Glutamatergic neuron (in vitro differentiated cells): ENCODE data around the gene SLC39A12. TPM values are rescaled to one million over a fixed set of nuclear protein-coding genes. Genes with fewer than 3 reads are reported as not detected.
A peak's percentile ranks its signal among the peaks of the same experiment; 100 is the strongest.

Experiments used
- DNase-seq: peaks from one replicate; pipeline ENCODE4 v3.0.0; 2022
- H3K27ac Mint-ChIP-seq: one replicate; pipeline ENCODE4 v1.8.0; 2020; ENCODE audit warnings: mild to moderate bottlenecking, mixed read lengths, inconsistent platforms; ENCODE audit not compliant: unreplicated experiment
- H3K27me3 Mint-ChIP-seq: one replicate; pipeline ENCODE4 v1.8.0; 2020; ENCODE audit warnings: mild to moderate bottlenecking, moderate library complexity, mixed read lengths, inconsistent platforms; ENCODE audit not compliant: unreplicated experiment
- H3K36me3 Mint-ChIP-seq: one replicate; pipeline ENCODE4 v1.8.0; 2020; ENCODE audit warnings: mild to moderate bottlenecking, mixed read lengths, inconsistent platforms; ENCODE audit not compliant: unreplicated experiment
- H3K4me1 Mint-ChIP-seq: one replicate; pipeline ENCODE4 v1.8.0; 2020; ENCODE audit warnings: mild to moderate bottlenecking, low read depth, mixed read lengths, inconsistent platforms; ENCODE audit not compliant: unreplicated experiment
- H3K4me3 Mint-ChIP-seq: one replicate; pipeline ENCODE4 v1.8.0; 2020; ENCODE audit warnings: mild to moderate bottlenecking, mixed read lengths, inconsistent platforms; ENCODE audit not compliant: unreplicated experiment
- H3K9me3 Mint-ChIP-seq: one replicate; pipeline ENCODE4 v1.8.0; 2020; ENCODE audit warnings: mild to moderate bottlenecking, moderate library complexity, mixed read lengths, inconsistent platforms; ENCODE audit not compliant: unreplicated experiment
- total RNA-seq: library from RNA; stranded (reverse); fragmentation: NEBNext Ultra II Directional; extraction: Animal tissue kit (Norgen Biotek cat#: 25700); gene quantifications from one replicate; pipeline ENCODE4 v1.2.1, GENCODE V29; 2021; ENCODE audit not compliant: unreplicated experiment
- TF ChIP-seq, protein P1 (sequence below): fragments of 200-600 bp; sonication (generic); IDR thresholded peaks from one replicate; pipeline ENCODE4 v1.5.0; 2021; ENCODE audit not compliant: partially characterized antibody, unreplicated experiment

SLC39A12 gene
- total RNA-seq, 1 donor from 2014 or later: not detected

GRCh38 chr10:18044976-18045720 lies 93.4 kb downstream of the SLC39A12 start:
- H3K9me3 Mint-ChIP-seq: no peaks in the 10 kb centered on the region
- H3K4me1 Mint-ChIP-seq: no peaks in the 10 kb centered on the region
- no peaks in the 10 kb centered on the region for H3K27me3 Mint-ChIP-seq
- H3K36me3 Mint-ChIP-seq: no peaks in the 10 kb centered on the region
- H3K27ac Mint-ChIP-seq: no peak overlapping the region
- no peak for DNase-seq
- TF ChIP-seq, protein P1, sequence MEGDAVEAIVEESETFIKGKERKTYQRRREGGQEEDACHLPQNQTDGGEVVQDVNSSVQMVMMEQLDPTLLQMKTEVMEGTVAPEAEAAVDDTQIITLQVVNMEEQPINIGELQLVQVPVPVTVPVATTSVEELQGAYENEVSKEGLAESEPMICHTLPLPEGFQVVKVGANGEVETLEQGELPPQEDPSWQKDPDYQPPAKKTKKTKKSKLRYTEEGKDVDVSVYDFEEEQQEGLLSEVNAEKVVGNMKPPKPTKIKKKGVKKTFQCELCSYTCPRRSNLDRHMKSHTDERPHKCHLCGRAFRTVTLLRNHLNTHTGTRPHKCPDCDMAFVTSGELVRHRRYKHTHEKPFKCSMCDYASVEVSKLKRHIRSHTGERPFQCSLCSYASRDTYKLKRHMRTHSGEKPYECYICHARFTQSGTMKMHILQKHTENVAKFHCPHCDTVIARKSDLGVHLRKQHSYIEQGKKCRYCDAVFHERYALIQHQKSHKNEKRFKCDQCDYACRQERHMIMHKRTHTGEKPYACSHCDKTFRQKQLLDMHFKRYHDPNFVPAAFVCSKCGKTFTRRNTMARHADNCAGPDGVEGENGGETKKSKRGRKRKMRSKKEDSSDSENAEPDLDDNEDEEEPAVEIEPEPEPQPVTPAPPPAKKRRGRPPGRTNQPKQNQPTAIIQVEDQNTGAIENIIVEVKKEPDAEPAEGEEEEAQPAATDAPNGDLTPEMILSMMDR: no peak
- H3K4me3 Mint-ChIP-seq: no peak overlapping the region

GRCh38 chr10:18056583-18056982 lies 104.9 kb downstream of the SLC39A12 start:
- no peak overlapping the region for H3K4me3 Mint-ChIP-seq
- peaks cover 2% of the 10 kb centered on the region for H3K27me3 Mint-ChIP-seq
- no peaks in the 10 kb centered on the region for H3K9me3 Mint-ChIP-seq
- no peak for DNase-seq
- peaks cover 7% of the 10 kb centered on the region for H3K4me1 Mint-ChIP-seq
- H3K36me3 Mint-ChIP-seq: no peaks in the 10 kb centered on the region
- TF ChIP-seq, protein P1: no peak
- H3K27ac Mint-ChIP-seq: no peak overlapping the region

DNA sequence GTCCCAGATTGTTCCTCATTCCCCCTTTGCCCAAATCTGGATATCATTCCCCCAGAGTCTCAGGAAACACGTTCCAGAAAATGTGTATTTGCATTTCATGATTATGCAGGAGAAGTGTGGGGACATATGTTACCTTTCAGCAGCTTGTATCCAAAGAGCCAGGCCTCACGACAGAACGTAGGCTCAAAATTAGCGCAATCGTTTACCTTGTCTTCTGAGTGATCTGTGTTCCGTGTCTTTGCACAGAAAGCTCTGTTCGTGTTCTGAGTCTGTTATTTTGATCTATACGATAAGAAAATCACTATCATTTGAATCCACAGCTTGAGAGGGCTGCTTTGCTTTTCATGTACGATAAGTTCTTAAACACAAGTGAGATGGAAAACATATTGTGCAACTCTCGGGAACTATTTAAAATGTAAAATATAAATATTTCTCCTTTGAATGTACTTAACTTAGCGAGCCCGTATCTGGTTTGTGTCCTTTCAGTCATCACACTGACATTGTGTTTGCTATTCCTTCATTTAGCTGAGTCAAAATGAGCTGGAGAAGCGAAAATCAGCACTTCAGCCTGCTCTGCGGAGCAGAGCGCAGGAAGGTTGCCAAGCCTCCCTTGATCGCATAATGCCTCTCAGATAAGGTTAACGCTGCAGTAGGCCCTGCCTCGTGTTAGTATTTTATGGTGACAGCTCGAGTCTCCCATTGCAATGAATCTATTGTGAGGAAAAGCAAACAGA lies 108.3 kb downstream of the SLC39A12 start:
- TF ChIP-seq, protein P1: no peak
- Mint-ChIP-seq H3K9me3 (no peaks in the 10 kb centered on the region), H3K4me3 (no peak overlapping the region), H3K36me3 (no peaks in the 10 kb centered on the region), H3K27me3 (peaks cover 3% of the 10 kb centered on the region), H3K4me1 (peaks cover 7% of the 10 kb centered on the region), H3K27ac (peak overlapping the region; percentile 30)
- DNase-seq: no peak

- DNase-seq: no peak
- TF ChIP-seq, protein P1: no peak
- no peaks in the 10 kb centered on the region for H3K4me1 Mint-ChIP-seq
- H3K36me3 Mint-ChIP-seq: no peaks in the 10 kb centered on the region
- H3K4me3 Mint-ChIP-seq: no peak overlapping the region
- H3K27ac Mint-ChIP-seq: no peak overlapping the region
- peaks cover 3% of the 10 kb centered on the region for H3K27me3 Mint-ChIP-seq
- no peaks in the 10 kb centered on the region for H3K9me3 Mint-ChIP-seq
These were observed 115.2 kb downstream of the SLC39A12 start for GRCh38 chr10:18066947-18067346.

DNA sequence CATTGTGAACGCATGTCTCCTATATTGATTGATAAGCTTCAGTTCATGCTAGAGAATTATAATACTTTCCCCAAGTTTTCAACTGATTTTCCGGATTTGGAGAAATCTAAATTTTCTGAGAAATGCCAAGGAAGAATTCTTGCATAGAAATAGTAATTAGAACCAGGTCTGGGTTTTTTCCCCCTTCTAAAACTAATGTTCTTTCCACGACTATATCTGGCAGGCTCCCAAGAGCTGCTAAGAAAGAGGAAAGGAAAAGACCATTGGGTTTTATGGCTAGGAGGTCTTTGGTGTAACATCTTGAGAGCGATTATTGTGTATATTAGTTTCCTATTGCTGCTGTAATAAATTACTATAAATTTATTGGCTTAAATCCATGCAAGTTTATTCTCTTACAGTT lies 116.7 kb downstream of the SLC39A12 start:
- Mint-ChIP-seq H3K27me3 (no peaks in the 10 kb centered on the region), H3K4me3 (no peak overlapping the region), H3K36me3 (no peaks in the 10 kb centered on the region), H3K9me3 (no peaks in the 10 kb centered on the region), H3K27ac (no peak overlapping the region), H3K4me1 (no peaks in the 10 kb centered on the region)
- TF ChIP-seq, protein P1: no peak
- no peak for DNase-seq
